HepG2 (cell line): ENCODE results near the gene C1QTNF9. TPM values are rescaled to one million over a fixed set of nuclear protein-coding genes. Genes with fewer than 3 reads are reported as not detected.

Experiments used
- ATF1 ChIP-seq: IDR thresholded peaks from 2 replicates; pipeline ENCODE4 v1.6.1; 2016; ENCODE audit warnings: mild to moderate bottlenecking, control low read depth
- CHD2 ChIP-seq: IDR thresholded peaks from 2 replicates; pipeline ENCODE4 v1.6.1; 2011; ENCODE audit warnings: low read depth, low read length, improper control_type of control experiment
- KMT2B ChIP-seq: IDR thresholded peaks from 2 replicates; pipeline ENCODE4 v1.6.1; 2016; ENCODE audit warnings: missing genetic modification reagents, missing compliant biosample characterization
- MLLT10 ChIP-seq: sonication (generic); formaldehyde crosslinking; IDR thresholded peaks from 2 replicates; pipeline ENCODE4 v1.4.0; 2020; ENCODE audit warnings: missing genetic modification reagents
- NFE2 ChIP-seq: sonication (generic); formaldehyde crosslinking; IDR thresholded peaks from 2 replicates; pipeline ENCODE4 v1.4.0; 2020; ENCODE audit warnings: missing genetic modification reagents
- PRPF4 ChIP-seq: fragments of 200-400 bp; formaldehyde crosslinking; IDR thresholded peaks from 2 replicates; pipeline ENCODE4 v1.6.1; 2016; ENCODE audit warnings: low read length, low read depth; ENCODE audit not compliant: poor library complexity, severe bottlenecking
- RNF2 ChIP-seq: fragments of 450-650 bp; conservative IDR thresholded peaks from 2 replicates; pipeline ENCODE4 v1.6.1; 2016; ENCODE audit warnings: low read depth
- ZC3H4 ChIP-seq: sonication (generic); formaldehyde crosslinking; IDR thresholded peaks from 2 replicates; pipeline ENCODE4 v1.4.0; 2020; ENCODE audit warnings: missing genetic modification reagents, borderline replicate concordance
- ZNF737 ChIP-seq: sonication (generic); formaldehyde crosslinking; IDR thresholded peaks from 2 replicates; pipeline ENCODE4 v1.5.0; 2020; ENCODE audit warnings: missing genetic modification reagents, mild to moderate bottlenecking, borderline replicate concordance
- ZNF75D ChIP-seq: sonication (generic); formaldehyde crosslinking; IDR thresholded peaks from 2 replicates; pipeline ENCODE4 v1.8.1; 2023; ENCODE audit warnings: missing genetic modification reagents, mild to moderate bottlenecking, borderline replicate concordance
- polyA plus RNA-seq, 8 experiments: library from polyadenylated mRNA; depleted of rRNA in 3 of 8; stranded (reverse) in 7 of 8; unstranded in 1 of 8; fragments of >200 nt; fragmentation: Illumina TruSeq in 4 of 8; extraction: Trizol in 4 of 8; gene quantifications; 2 replicates each; pipeline versions ENCODE4 v1.2.1 to v1.2.3, GENCODE V29; 2011 to 2016; ENCODE audit warnings: low read depth in 4 of 8, missing spikeins in 1 of 8, mixed read lengths in 1 of 8; ENCODE audit not compliant: insufficient read depth in 1 of 8
- total RNA-seq, 5 experiments: library from RNA; depleted of rRNA; stranded (reverse); fragments of >200 nt; fragmentation: Illumina TruSeq; extraction: Trizol; gene quantifications; 2 replicates each; pipeline ENCODE4 v1.2.3, GENCODE V29; 2016; ENCODE audit warnings: low read depth in 1 of 5
- TF ChIP-seq, protein P1 (sequence below): sonication (generic); formaldehyde crosslinking; IDR thresholded peaks from 2 replicates; pipeline ENCODE4 v1.4.0; 2020; ENCODE audit warnings: low read depth, mild to moderate bottlenecking, missing genetic modification reagents
- TF ChIP-seq, protein P2 (sequence below): sonication (generic); formaldehyde crosslinking; IDR thresholded peaks from 2 replicates; pipeline ENCODE4 v1.4.0; 2020; ENCODE audit warnings: missing genetic modification reagents, borderline replicate concordance
- TF ChIP-seq, protein P3 (sequence below), 2 experiments: sonication (generic) in 1 of 2; formaldehyde crosslinking in 1 of 2; IDR thresholded peaks; 2 replicates each; pipeline versions ENCODE4 v1.5.1 to v1.6.1; 2011 to 2020; ENCODE audit warnings: borderline replicate concordance in 1 of 2, low read depth in 1 of 2, low read length in 1 of 2, mild to moderate bottlenecking in 1 of 2, missing genetic modification reagents in 1 of 2, moderate library complexity in 1 of 2
- TF ChIP-seq, protein P4 (sequence below): sonication (generic); formaldehyde crosslinking; IDR thresholded peaks from 2 replicates; pipeline ENCODE4 v1.9.0; 2021; ENCODE audit warnings: missing genetic modification reagents, mild to moderate bottlenecking, borderline replicate concordance
- TF ChIP-seq, protein P5 (sequence below): sonication (generic); formaldehyde crosslinking; IDR thresholded peaks from 2 replicates; pipeline ENCODE4 v1.4.0; 2020; ENCODE audit warnings: missing genetic modification reagents, mild to moderate bottlenecking, borderline replicate concordance

The C1QTNF9 gene
- total and polyA plus RNA-seq, 2 of the 13 experiments (the other 11 are each of a cell fraction or from before 2014, with no cell fraction given), result not detected

DNA sequence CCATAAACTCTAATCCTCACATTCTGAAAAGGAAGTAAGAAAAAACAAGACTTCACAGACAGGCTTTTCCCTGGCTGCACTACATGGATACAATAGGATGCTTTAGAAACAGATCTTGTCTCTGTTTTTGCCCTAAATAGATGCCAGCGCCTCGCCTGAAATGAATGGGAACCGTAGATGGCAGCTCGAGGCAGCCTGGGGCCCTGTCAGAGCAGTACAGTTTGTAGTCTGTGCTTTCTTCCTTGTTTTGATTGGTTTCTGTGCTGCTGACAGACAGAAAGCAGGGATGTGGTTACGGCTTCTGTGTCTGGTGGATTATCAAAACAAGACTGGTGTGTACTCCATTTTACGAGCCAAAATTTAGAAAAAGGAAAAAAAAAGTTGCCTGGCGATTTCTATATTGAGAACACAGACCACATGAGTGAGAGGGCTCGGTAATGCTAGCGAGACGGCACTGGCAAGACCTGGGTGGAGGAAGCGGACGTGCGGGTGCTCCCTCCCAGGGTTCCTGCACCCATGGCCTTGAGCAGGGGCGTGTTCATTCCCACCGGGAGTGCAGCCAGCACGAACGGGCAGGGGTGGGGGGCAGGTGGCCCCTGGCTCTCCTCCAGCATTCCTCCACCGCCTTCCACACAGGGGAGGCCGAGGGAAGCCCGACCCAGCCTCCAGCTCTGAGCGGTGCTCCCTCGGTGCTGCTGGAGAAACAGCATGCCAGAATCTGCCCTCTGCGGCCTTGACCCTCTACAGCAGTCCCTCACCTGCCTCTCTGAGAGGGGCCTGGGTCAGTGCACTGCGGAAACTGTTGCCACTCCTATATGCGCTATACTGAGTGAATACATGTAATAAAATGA is 37.6 kb upstream of the C1QTNF9 start (continued):
- no peak for TF ChIP-seq RNF2
- no peak for TF ChIP-seq PRPF4
- no peak for TF ChIP-seq ATF1 (CRISPR knock-in tag)
- TF ChIP-seq, protein P1, sequence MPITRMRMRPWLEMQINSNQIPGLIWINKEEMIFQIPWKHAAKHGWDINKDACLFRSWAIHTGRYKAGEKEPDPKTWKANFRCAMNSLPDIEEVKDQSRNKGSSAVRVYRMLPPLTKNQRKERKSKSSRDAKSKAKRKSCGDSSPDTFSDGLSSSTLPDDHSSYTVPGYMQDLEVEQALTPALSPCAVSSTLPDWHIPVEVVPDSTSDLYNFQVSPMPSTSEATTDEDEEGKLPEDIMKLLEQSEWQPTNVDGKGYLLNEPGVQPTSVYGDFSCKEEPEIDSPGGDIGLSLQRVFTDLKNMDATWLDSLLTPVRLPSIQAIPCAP, result no peak
- TF ChIP-seq ZNF737 (CRISPR knock-in tag), result no peak
- TF ChIP-seq KMT2B (CRISPR knock-in tag), result peak; percentile 11; the same call in 1 of the 2 replicates
- no peak for TF ChIP-seq ZNF75D (CRISPR knock-in tag)
- TF ChIP-seq CHD2, result no peak
- TF ChIP-seq, protein P2, sequence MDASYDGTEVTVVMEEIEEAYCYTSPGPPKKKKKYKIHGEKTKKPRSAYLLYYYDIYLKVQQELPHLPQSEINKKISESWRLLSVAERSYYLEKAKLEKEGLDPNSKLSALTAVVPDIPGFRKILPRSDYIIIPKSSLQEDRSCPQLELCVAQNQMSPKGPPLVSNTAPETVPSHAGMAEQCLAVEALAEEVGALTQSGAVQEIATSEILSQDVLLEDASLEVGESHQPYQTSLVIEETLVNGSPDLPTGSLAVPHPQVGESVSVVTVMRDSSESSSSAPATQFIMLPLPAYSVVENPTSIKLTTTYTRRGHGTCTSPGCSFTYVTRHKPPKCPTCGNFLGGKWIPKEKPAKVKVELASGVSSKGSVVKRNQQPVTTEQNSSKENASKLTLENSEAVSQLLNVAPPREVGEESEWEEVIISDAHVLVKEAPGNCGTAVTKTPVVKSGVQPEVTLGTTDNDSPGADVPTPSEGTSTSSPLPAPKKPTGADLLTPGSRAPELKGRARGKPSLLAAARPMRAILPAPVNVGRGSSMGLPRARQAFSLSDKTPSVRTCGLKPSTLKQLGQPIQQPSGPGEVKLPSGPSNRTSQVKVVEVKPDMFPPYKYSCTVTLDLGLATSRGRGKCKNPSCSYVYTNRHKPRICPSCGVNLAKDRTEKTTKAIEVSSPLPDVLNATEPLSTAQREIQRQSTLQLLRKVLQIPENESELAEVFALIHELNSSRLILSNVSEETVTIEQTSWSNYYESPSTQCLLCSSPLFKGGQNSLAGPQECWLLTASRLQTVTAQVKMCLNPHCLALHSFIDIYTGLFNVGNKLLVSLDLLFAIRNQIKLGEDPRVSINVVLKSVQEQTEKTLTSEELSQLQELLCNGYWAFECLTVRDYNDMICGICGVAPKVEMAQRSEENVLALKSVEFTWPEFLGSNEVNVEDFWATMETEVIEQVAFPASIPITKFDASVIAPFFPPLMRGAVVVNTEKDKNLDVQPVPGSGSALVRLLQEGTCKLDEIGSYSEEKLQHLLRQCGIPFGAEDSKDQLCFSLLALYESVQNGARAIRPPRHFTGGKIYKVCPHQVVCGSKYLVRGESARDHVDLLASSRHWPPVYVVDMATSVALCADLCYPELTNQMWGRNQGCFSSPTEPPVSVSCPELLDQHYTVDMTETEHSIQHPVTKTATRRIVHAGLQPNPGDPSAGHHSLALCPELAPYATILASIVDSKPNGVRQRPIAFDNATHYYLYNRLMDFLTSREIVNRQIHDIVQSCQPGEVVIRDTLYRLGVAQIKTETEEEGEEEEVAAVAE (CRISPR knock-in tag), result no peak
- TF ChIP-seq, protein P3, sequence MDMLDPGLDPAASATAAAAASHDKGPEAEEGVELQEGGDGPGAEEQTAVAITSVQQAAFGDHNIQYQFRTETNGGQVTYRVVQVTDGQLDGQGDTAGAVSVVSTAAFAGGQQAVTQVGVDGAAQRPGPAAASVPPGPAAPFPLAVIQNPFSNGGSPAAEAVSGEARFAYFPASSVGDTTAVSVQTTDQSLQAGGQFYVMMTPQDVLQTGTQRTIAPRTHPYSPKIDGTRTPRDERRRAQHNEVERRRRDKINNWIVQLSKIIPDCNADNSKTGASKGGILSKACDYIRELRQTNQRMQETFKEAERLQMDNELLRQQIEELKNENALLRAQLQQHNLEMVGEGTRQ (IDR thresholded peaks at IDR 0.05; ENCODE audit: low read depth, low read length), result no peak
- TF ChIP-seq, protein P3 (CRISPR knock-in tag; IDR thresholded peaks at IDR 0.05; ENCODE audit: borderline replicate concordance), result no peak
- TF ChIP-seq, protein P4, sequence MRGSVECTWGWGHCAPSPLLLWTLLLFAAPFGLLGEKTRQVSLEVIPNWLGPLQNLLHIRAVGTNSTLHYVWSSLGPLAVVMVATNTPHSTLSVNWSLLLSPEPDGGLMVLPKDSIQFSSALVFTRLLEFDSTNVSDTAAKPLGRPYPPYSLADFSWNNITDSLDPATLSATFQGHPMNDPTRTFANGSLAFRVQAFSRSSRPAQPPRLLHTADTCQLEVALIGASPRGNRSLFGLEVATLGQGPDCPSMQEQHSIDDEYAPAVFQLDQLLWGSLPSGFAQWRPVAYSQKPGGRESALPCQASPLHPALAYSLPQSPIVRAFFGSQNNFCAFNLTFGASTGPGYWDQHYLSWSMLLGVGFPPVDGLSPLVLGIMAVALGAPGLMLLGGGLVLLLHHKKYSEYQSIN (CRISPR knock-in tag), result no peak
- no peak for TF ChIP-seq ZC3H4
- TF ChIP-seq, protein P5, sequence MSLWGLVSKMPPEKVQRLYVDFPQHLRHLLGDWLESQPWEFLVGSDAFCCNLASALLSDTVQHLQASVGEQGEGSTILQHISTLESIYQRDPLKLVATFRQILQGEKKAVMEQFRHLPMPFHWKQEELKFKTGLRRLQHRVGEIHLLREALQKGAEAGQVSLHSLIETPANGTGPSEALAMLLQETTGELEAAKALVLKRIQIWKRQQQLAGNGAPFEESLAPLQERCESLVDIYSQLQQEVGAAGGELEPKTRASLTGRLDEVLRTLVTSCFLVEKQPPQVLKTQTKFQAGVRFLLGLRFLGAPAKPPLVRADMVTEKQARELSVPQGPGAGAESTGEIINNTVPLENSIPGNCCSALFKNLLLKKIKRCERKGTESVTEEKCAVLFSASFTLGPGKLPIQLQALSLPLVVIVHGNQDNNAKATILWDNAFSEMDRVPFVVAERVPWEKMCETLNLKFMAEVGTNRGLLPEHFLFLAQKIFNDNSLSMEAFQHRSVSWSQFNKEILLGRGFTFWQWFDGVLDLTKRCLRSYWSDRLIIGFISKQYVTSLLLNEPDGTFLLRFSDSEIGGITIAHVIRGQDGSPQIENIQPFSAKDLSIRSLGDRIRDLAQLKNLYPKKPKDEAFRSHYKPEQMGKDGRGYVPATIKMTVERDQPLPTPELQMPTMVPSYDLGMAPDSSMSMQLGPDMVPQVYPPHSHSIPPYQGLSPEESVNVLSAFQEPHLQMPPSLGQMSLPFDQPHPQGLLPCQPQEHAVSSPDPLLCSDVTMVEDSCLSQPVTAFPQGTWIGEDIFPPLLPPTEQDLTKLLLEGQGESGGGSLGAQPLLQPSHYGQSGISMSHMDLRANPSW, result no peak
- no peak for TF ChIP-seq MLLT10 (CRISPR knock-in tag)
- no peak for TF ChIP-seq NFE2 (CRISPR knock-in tag)
